GM10266 (cell line): Measurements from ENCODE around the gene ADO.

Source experiments
- DNase-seq: peaks from one replicate; pipeline ENCODE4 v3.0.0; 2012; ENCODE audit errors: extremely low spot score
- TF ChIP-seq, protein P1 (sequence below): IDR thresholded peaks from 2 replicates; pipeline ENCODE4 v1.5.1; 2012; ENCODE audit warnings: mild to moderate bottlenecking, low read depth; ENCODE audit not compliant: control insufficient read depth, insufficient read depth; ENCODE audit errors: missing control alignments

Gene ADO

DNA sequence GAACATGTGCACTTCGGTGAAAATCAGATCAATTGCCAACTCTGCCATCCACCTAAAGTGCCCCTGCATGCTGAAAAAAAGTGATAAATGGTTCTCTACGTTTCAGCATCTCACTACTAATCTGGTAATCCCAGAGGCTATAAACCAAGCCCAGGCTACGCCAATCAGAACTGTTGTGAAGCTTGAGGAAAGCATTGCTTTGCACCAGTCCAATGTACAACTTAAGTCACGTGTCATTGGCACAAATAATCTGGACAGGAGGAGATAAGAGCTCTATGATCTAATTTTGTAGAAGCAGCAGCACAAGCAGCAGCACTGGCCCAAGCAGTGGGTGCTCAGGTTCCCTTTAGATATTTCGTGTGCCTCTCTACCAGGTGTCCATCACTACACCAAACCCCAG, 16.1 kb downstream of the ADO start:
- TF ChIP-seq, protein P1, sequence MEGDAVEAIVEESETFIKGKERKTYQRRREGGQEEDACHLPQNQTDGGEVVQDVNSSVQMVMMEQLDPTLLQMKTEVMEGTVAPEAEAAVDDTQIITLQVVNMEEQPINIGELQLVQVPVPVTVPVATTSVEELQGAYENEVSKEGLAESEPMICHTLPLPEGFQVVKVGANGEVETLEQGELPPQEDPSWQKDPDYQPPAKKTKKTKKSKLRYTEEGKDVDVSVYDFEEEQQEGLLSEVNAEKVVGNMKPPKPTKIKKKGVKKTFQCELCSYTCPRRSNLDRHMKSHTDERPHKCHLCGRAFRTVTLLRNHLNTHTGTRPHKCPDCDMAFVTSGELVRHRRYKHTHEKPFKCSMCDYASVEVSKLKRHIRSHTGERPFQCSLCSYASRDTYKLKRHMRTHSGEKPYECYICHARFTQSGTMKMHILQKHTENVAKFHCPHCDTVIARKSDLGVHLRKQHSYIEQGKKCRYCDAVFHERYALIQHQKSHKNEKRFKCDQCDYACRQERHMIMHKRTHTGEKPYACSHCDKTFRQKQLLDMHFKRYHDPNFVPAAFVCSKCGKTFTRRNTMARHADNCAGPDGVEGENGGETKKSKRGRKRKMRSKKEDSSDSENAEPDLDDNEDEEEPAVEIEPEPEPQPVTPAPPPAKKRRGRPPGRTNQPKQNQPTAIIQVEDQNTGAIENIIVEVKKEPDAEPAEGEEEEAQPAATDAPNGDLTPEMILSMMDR, result no peak
- DNase-seq, result no peak

DNA sequence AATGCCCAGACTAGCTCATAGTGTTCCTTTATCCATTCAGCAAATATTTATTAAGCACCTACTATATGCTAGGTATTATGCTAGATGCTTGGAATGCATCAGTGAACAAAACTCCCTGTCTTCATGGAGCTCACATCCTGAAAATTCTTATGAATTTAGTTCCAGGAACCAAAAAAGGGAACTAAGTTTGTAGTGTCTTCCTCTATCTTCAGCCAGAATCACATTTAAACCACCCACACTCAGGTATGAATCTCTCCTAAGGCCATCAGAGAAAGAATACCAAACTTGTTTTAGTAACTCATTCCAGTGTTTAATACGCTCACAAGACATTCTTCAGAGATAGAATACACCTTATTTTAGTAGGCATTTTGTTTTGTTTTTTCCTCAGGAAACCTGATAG, 21.8 kb downstream of the ADO start:
- DNase-seq, result no peak
- TF ChIP-seq, protein P1, result no peak

DNA sequence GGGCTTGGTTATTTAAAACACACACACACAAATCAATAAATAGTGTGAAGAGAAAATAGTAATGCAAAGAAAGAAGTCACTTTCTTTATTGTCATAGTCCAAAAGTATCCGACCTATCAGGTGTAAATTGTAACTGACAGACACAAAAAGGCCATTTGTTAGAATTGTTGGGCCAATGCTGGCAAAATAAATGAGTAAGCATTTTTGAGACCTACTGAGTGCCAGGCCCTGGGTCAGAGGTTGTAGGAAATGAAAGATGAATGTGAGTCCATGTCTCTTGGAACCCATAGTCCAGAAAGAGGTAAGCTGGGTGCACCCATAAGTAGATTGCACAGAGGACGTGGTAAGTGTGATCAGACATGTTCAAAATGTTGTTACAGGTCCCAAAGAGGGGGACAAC, 25.1 kb downstream of the ADO start:
- TF ChIP-seq, protein P1, result no peak
- no peak for DNase-seq

DNA sequence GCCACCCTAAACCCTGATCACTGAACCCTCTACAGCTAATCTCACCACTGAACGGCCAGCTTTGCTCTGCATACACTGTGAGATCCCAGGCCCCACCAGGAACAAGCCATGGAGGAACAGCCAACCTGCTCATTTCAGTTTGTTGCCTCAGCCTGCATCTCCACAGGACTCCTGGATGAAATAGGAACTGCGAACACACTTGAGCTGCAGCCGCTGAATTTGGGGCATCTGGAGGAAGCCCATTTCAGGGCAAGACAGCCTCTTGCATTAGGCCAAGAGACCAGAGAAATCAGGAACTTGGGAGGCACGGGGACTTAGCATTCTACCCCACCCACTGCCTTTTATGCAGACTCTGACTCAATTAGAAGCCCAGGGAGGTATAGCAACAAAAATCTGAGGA, 26.2 kb downstream of the ADO start:
- TF ChIP-seq, protein P1, result no peak
- DNase-seq, result no peak

DNA sequence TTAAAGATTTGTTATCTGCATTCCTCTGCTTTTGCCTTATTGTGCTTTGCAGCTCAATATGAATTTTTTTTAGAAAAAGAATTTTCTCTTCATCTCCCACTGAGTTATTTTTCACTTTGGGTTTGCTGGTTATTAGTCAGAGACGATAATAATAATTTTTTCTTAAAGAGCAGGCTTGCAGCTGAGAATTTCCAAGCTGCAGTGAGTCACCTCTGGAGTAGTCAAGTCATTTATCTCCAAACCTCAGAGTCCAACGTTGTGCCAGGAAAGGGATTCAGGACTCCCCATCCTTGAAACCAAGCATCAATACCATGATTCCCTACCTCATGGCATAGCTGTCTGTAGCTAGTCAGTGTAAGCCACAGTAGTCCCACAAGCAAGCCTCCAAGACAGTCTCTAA, 26.8 kb downstream of the ADO start:
- TF ChIP-seq, protein P1, result no peak
- DNase-seq, result no peak

DNA sequence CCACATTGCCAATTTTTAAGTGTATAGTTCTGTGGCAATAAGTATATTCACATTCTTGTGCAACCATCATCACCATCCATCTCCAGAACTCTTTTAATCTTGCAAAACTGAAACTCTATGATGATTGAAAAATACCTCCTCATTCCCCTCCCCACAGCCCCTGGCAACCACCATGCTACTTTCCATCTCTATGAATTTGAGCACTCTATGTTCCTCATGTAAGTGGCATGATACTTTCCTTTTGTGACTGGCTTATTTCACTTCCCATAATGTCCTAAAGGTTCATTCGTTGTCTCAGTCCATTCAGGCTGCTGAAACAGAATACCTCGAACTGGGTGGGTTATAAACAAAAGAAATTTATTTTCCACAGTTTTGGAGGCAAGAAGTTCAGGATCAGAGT, 35.1 kb downstream of the ADO start:
- TF ChIP-seq, protein P1, result no peak
- no peak for DNase-seq

DNA sequence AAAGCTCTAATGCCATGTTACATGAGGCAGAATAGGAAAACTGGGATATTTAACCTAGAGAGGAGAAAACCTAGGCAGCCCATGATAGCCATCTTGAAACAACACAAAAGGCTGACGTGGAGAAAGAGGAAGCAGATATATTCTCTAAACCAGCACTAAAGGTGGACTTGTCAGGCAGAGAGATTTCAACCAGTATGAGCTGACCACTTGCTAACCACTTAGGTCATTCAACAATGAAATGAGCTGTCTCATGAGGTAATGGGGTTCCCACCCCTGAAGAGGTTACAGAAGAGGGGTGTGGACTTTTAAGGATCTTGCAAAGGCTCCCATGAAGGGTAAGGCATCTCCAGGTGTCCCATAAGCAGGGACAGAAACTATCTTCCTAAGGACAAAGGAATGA, 38.5 kb downstream of the ADO start:
- no peak for DNase-seq
- TF ChIP-seq, protein P1, result no peak
